C1 segment of cervical spinal cord (tissue), 14 donors: ENCODE data around the gene MCL1.

Experiments used
- DNase-seq, 14 donors: peaks; one replicate each; lab custom pipeline; 2025; lab: John Stamatoyannopoulos, UW

Gene MCL1

DNA sequence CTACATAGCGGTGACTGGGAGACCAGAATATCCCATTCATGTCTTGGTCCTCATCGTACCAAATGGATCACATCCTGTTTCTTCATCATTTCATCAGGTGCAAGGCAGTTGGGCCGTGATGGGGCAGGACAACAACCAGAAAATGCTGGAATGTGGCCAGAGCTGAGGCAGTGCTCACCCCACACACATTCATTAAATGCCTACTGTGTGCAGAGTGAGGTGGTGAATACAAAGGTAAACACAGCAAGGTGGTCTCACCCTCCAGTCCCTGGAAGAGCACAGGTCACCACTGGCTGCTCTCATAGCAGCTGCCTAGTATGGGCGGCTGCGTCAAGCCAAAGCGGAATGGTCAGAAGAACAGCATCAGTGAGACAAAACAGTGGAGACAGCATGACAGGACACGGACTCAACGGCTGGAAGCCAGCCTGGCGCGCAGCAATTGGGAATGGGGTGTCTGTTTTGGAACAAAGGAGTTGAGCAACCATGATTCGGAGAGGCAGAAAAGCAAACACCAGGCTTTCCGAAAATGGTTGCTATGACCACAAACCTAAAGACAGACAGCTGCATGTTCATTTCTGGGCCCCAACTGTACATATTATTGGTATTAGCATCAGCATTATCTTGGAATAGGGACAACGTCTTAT lies 35.8 kb downstream of the MCL1 start:
- DNase-seq: no peak

DNA sequence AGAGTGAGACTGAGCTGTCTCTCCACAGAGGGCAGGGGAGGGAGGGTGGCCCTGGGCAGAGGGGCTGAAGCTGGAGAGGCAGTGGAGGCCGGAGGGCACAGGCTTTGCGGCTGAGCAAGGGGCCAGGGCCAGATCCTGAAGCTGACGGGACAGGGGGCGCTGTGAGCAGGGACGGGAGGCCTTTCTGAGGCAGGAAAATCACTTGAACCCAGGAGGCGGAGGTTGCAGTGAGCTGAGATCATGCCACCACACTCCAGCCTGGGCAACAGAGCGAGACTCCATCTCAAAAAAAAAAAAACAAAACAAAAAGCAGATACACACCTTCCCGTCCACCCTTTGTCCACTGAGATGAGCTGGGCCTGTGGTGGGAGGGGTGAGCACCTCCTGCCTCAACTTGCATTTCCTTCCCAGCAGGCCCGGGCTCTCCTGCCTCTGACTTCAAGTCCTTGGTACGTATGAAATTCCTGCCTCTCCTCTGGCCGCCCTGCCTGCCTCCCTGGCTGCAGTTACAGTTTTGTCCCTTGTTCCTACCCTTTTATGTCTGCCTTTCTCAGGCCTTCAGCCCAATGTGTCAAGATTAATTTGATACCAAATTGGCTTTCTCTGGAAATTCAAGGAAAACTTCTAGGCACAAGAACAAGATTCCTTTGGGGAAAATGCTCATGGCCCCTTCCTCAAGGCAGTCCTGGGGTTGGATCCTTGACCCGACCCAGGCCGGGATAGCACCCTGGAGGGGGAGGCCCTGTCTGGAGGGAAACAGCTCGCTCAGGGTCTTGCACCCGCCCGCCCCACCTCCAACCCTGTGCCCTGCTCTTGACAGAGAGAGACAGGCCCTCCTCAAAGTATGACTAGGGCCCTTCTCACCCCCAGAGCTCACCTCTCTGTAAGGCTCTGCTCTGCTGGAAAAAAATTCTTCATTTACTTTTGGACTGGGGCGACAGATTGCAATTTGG lies 41.4 kb downstream of the MCL1 start:
- DNase-seq: no peak

GRCh38 chr1:150536836-150537731 lies 42.3 kb downstream of the MCL1 start:
- DNase-seq: no peak

DNA sequence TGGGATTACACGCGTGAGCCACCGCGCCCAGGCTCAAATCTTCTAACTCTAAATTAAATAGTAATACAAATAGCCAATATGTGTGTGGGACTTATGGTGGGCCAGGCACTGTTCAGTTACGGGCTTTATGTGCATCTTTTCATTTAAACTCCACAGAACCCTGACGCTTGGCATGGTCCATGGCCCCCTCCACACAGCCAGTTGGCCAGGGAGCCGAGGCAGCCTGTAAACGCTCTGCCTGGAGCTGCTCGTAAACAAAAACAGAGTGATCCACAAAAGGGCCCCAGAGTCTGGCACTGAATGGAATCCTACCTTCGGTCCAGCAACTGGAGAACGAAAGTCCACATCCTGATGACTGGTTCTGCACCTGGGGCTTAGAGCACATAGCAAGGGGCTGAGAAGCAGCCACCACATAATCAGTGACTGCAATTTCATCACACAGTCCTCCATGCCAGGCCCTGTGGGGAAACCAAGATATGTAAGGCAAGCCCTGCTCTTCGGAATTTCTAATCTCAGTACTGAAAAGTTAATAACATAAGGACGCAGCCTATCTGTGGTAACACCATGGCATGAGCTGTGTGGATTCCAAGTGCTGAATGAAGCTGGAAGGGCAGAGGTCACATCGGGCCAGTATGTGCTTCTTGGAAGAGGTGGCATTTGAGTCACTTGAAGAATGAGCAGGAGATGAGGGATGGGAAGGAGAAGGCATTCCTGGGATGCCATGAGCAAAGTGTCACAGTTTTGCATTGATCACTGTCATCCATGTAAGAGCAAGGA lies 43.7 kb downstream of the MCL1 start:
- DNase-seq: no peak

- no peak for DNase-seq
These were observed 45.4 kb downstream of the MCL1 start for GRCh38 chr1:150534002-150534401.

GRCh38 chr1:150532860-150533259 lies 46.5 kb downstream of the MCL1 start:
- peak in 1 of 14 donors; percentile 54 for DNase-seq

DNA sequence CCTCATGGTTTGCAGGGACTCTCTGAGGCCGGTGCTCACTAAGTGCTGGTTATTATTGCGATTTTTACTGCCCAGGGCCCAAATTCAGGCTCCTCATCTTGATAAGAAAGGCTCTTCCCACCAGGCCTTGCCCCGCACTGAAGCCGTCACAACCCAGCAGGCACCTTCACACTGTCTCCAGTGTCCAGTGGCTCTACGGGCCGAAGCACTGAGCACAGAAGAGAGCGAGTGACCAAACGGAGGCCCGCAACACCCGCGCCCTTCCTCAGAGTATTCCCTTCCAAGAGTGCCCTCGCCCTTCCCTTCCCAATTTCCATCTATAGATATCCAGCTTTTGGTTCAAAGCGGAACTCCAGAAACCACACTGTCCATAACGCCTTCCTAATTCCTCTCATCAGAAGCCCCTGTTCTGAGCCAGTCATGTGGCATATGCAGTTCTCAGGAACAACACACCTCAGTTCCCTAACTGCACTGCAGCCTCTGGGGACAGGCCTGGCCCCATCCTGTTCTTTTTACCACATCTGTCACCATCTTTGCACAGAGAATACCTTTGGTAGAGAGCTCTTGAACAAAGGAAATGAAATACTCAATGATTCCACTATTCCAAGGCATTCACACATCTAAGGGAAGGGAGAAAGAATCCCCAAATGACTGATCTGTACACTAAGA lies 48.8 kb downstream of the MCL1 start:
- DNase-seq: no peak

GRCh38 chr1:150529017-150529416 lies 50.4 kb downstream of the MCL1 start:
- no peak for DNase-seq

GRCh38 chr1:150528196-150528595 lies 51.2 kb downstream of the MCL1 start:
- no peak for DNase-seq

GRCh38 chr1:150525348-150525747 lies 54.1 kb downstream of the MCL1 start:
- DNase-seq: no peak
